Measurements from ENCODE around the gene NRTN. TPM values are rescaled to one million over a fixed set of nuclear protein-coding genes. Genes with fewer than 3 reads are reported as not detected.

NRTN gene
- total RNA-seq, 1 experiment from 2014 or later: 4.6 TPM

- no peak overlapping the region for H3K14ac ChIP-seq (ENCODE audit: insufficient read depth, low read length)
- no peak overlapping the region for H3K56ac ChIP-seq (ENCODE audit: insufficient read length, low read depth, low read length)
- H4K5ac ChIP-seq (ENCODE audit: insufficient read length, low read depth, low read length): no peak overlapping the region
- peaks cover 6% of the 10 kb centered on the region for H3K23me2 ChIP-seq (ENCODE audit: insufficient read length, low read depth, low read length, poor library complexity, severe bottlenecking)
- peak overlapping the region; percentile 31 for H3K4me2 ChIP-seq (ENCODE audit: insufficient read depth, insufficient read length, low read length)
- no peaks in the 10 kb centered on the region for H4K20me1 ChIP-seq (ENCODE audit: control insufficient read depth, insufficient read depth, insufficient read length)
- H2BK20ac ChIP-seq (ENCODE audit: low read depth, low read length, poor library complexity, severe bottlenecking): no peak overlapping the region
- Mint-ChIP-seq H3K4me1 (peaks cover 15 to 30% of the 10 kb centered on the region in 2 experiments), H3K27ac (no peak overlapping the region; a peak in 1 of 7 replicates), H3K27me3 (ENCODE audit: low read depth) (peaks cover 54% of the 10 kb centered on the region), H3K36me3 (ENCODE audit: insufficient read depth in 1 of 3, low read depth in 3 of 3) (peaks cover 0 to 4% (median 0%) of the 10 kb centered on the region in 3 experiments; a peak in 2 of 7 replicates), H3K4me3 (peak overlapping the region; percentile 34 to 62; a peak in 3 of 5 replicates), H3K9me3 (peaks cover 0 to 4% of the 10 kb centered on the region in 2 experiments; a peak in 3 of 5 replicates)
- no peaks in the 10 kb centered on the region for H3K9me3 ChIP-seq (ENCODE audit: control insufficient read depth, low read depth, low read length)
- no peak overlapping the region for H3K18ac ChIP-seq (ENCODE audit: insufficient read length, low read depth, low read length)
- H3T11ph ChIP-seq (ENCODE audit: low read length): no peak overlapping the region
- H2BK12ac ChIP-seq (ENCODE audit: insufficient read length, low read depth, low read length): no peak overlapping the region
- TF ChIP-seq, protein P1, sequence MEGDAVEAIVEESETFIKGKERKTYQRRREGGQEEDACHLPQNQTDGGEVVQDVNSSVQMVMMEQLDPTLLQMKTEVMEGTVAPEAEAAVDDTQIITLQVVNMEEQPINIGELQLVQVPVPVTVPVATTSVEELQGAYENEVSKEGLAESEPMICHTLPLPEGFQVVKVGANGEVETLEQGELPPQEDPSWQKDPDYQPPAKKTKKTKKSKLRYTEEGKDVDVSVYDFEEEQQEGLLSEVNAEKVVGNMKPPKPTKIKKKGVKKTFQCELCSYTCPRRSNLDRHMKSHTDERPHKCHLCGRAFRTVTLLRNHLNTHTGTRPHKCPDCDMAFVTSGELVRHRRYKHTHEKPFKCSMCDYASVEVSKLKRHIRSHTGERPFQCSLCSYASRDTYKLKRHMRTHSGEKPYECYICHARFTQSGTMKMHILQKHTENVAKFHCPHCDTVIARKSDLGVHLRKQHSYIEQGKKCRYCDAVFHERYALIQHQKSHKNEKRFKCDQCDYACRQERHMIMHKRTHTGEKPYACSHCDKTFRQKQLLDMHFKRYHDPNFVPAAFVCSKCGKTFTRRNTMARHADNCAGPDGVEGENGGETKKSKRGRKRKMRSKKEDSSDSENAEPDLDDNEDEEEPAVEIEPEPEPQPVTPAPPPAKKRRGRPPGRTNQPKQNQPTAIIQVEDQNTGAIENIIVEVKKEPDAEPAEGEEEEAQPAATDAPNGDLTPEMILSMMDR (conservative IDR thresholded peaks at IDR 0.05): no peak
- H3K27ac ChIP-seq (ENCODE audit: insufficient read length, low read depth, low read length): no peak overlapping the region
- DNase-seq: peak; percentile 80
- no peak overlapping the region for H4K8ac ChIP-seq (replicated peaks; ENCODE audit: insufficient read length, low read depth, low read length)
- no peak overlapping the region for H3K23ac ChIP-seq (ENCODE audit: insufficient read length, low read depth, low read length)
- no peaks in the 10 kb centered on the region for H3K79me2 ChIP-seq (ENCODE audit: insufficient read depth, low read length)
- no peak overlapping the region for H3K9ac ChIP-seq (ENCODE audit: extremely low read depth, insufficient read length, low read length)
- H2AK5ac ChIP-seq (ENCODE audit: insufficient read length, low read length): no peak overlapping the region
- no peaks in the 10 kb centered on the region for H3K4me1 ChIP-seq (ENCODE audit: insufficient read depth, low read length)
- H2BK15ac ChIP-seq (ENCODE audit: low read depth, low read length): no peak overlapping the region
- no peaks in the 10 kb centered on the region; the same call in 1 of the 2 replicates for H3K27me3 ChIP-seq (ENCODE audit: insufficient read depth, low read length)
- no peak overlapping the region for H2AFZ ChIP-seq (ENCODE audit: low read length)
- no peak overlapping the region for H2BK5ac ChIP-seq (ENCODE audit: insufficient read length, low read length)
- WGBS (ENCODE audit: extremely low coverage, insufficient read length, low lambda C conversion rate): no CpG with 5 or more reads among the region's 33 CpGs
- H2BK120ac ChIP-seq (ENCODE audit: low read depth, low read length, poor library complexity, severe bottlenecking): no peak overlapping the region
- H4K91ac ChIP-seq (ENCODE audit: insufficient read length, low read depth, low read length): no peak overlapping the region
- H3K79me1 ChIP-seq (ENCODE audit: insufficient read depth, low read depth, low read length, poor library complexity, severe bottlenecking): no peaks in the 10 kb centered on the region
- H3K4ac ChIP-seq (ENCODE audit: low read depth, low read length): no peak overlapping the region
Observed at GRCh38 chr19:5801796-5802619, 2.9 kb upstream of the NRTN start.

Data from H9 (cell line).